Measurements from ENCODE around the gene LYZL1. TPM values are rescaled to one million over a fixed set of nuclear protein-coding genes. Genes with fewer than 3 reads are reported as not detected.

Gene LYZL1
- total RNA-seq, 6 donors from 2014 or later: not detected

- TF ChIP-seq POLR2AphosphoS5 (IDR thresholded peaks at IDR 0.05): no peak
- TF ChIP-seq CTCF (IDR thresholded peaks at IDR 0.05): no peak
- TF ChIP-seq EP300 (IDR thresholded peaks at IDR 0.05): no peak
- TF ChIP-seq POLR2A (IDR thresholded peaks at IDR 0.05): no peak
- 63 to 78% methylated on average over 16 to 18 of the region's 18 CpGs for WGBS, 2 donors
- no peaks in the 10 kb centered on the region for H3K9me3 ChIP-seq
- H3K4me3 ChIP-seq: no peak overlapping the region
- ATAC-seq (ENCODE audit: low FRiP score in 2 of 2) (peak in 1 of 2 donors; percentile 32), DNase-seq (no peak)
- no peaks in the 10 kb centered on the region for H3K36me3 ChIP-seq
- no peak overlapping the region for H3K27ac ChIP-seq
- no peaks in the 10 kb centered on the region for H3K4me1 ChIP-seq
- H3K27me3 ChIP-seq: no peaks in the 10 kb centered on the region
Measured at GRCh38 chr10:29344073-29344820, 55.4 kb downstream of the LYZL1 start.

GRCh38 chr10:29345144-29345909 is 56.5 kb downstream of the LYZL1 start:
- H3K9me3 ChIP-seq: no peaks in the 10 kb centered on the region
- no peaks in the 10 kb centered on the region for H3K4me1 ChIP-seq
- no peak for TF ChIP-seq POLR2A (IDR thresholded peaks at IDR 0.05)
- TF ChIP-seq CTCF (IDR thresholded peaks at IDR 0.05): no peak
- no peaks in the 10 kb centered on the region for H3K27me3 ChIP-seq
- no peaks in the 10 kb centered on the region for H3K36me3 ChIP-seq
- no peak overlapping the region for H3K27ac ChIP-seq
- DNase-seq: no peak
- no peak overlapping the region for H3K4me3 ChIP-seq
- ATAC-seq (ENCODE audit: low FRiP score in 2 of 2): no peak
- 78 to 86% methylated on average over 9 of the region's 9 CpGs for WGBS, 2 donors

- Histone ChIP-seq H3K4me1 (no peaks in the 10 kb centered on the region), H3K36me3 (no peaks in the 10 kb centered on the region), H3K27ac (no peak overlapping the region), H3K27me3 (no peaks in the 10 kb centered on the region), H3K9me3 (no peaks in the 10 kb centered on the region), H3K4me3 (no peak overlapping the region)
- WGBS, 2 donors: 85 to 95% methylated on average over 3 of the region's 3 CpGs
- no peak for ATAC-seq (ENCODE audit: low FRiP score in 2 of 2)
- DNase-seq: no peak
- TF ChIP-seq POLR2A (IDR thresholded peaks at IDR 0.05) (no peak), CTCF (IDR thresholded peaks at IDR 0.05) (no peak), EP300 (IDR thresholded peaks at IDR 0.05) (no peak), POLR2AphosphoS5 (IDR thresholded peaks at IDR 0.05) (no peak)
Measured at GRCh38 chr10:29345910-29346209, 57.0 kb downstream of the LYZL1 start.

- H3K9me3 ChIP-seq: no peaks in the 10 kb centered on the region
- no peak for DNase-seq
- no peak for ATAC-seq (ENCODE audit: low FRiP score in 2 of 2)
- no peaks in the 10 kb centered on the region for H3K36me3 ChIP-seq
- H3K4me3 ChIP-seq: no peak overlapping the region
- no peak overlapping the region for H3K27ac ChIP-seq
- H3K4me1 ChIP-seq: no peaks in the 10 kb centered on the region
- TF ChIP-seq POLR2A (IDR thresholded peaks at IDR 0.05) (no peak), CTCF (IDR thresholded peaks at IDR 0.05) (no peak), POLR2AphosphoS5 (IDR thresholded peaks at IDR 0.05) (no peak), EP300 (IDR thresholded peaks at IDR 0.05) (no peak)
- 72 to 84% methylated on average over 9 of the region's 9 CpGs for WGBS, 2 donors
- no peaks in the 10 kb centered on the region for H3K27me3 ChIP-seq
Measured at GRCh38 chr10:29346296-29347001, 57.6 kb downstream of the LYZL1 start.

Data from upper lobe of left lung (tissue), 6 donors.